GM19023 (cell line): ENCODE results near the gene AJM1.

Source experiments
- ATAC-seq: cut with Tn5 transposase; IDR thresholded peaks from one replicate; pipeline ENCODE4 v1.9.1; 2021; ENCODE audit warnings: mild to moderate bottlenecking, moderate library complexity; ENCODE audit not compliant: unreplicated experiment

Gene AJM1

GRCh38 chr9:136853596-136854112, 11.4 kb downstream of the AJM1 start:
- ATAC-seq, result no peak

- no peak for ATAC-seq
Observed at GRCh38 chr9:136854113-136854841, 12.0 kb downstream of the AJM1 start.

- ATAC-seq, result no peak
Observed at GRCh38 chr9:136854842-136855460, 12.7 kb downstream of the AJM1 start.

- ATAC-seq, result no peak
Observed at GRCh38 chr9:136855461-136856078, 13.3 kb downstream of the AJM1 start.

GRCh38 chr9:136856079-136856476, 13.8 kb downstream of the AJM1 start:
- no peak for ATAC-seq

GRCh38 chr9:136856541-136857141, 14.4 kb downstream of the AJM1 start:
- ATAC-seq, result no peak

GRCh38 chr9:136857166-136857565, 14.9 kb downstream of the AJM1 start:
- ATAC-seq, result no peak

- no peak for ATAC-seq
Observed at GRCh38 chr9:136857581-136858412, 15.5 kb downstream of the AJM1 start.

GRCh38 chr9:136858452-136858843, 16.2 kb downstream of the AJM1 start:
- ATAC-seq, result no peak

GRCh38 chr9:136858844-136859757, 16.8 kb downstream of the AJM1 start:
- no peak for ATAC-seq

- ATAC-seq, result no peak
Observed at GRCh38 chr9:136860529-136860928, 18.3 kb downstream of the AJM1 start.

GRCh38 chr9:136860933-136861873, 18.9 kb downstream of the AJM1 start:
- no peak for ATAC-seq

- ATAC-seq, result no peak
Observed at GRCh38 chr9:136861874-136862457, 19.7 kb downstream of the AJM1 start.

- ATAC-seq, result no peak
Observed at GRCh38 chr9:136862849-136863622, 20.8 kb downstream of the AJM1 start.

- no peak for ATAC-seq
Observed at GRCh38 chr9:136863623-136864273, 21.5 kb downstream of the AJM1 start.

GRCh38 chr9:136865041-136865767, 22.9 kb downstream of the AJM1 start:
- ATAC-seq, result no peak
